Measurements from ENCODE around the gene SAMD9L.

SAMD9L gene

DNA sequence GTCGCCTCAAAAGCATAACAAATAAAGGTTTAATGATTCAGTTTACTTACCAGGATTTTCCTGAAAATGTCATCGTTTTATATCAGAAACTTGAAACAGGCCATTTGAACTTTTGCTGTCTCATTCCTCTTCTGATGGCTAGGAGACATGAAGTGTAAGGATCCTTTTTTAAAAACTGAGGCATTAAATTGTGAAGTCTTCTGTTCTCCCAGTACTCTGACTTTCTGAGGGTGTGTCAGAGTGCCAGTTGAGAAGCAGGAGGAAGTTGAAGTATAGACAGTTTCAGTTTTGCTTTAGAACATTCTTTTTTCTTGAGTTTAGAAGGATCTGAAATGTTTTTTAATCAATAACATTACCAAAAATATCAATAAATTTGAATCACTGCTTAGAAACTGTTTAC is at the start of gene SAMD9L:
Gene SAMD9L (minus strand): TSS at position 242 of the 400 bp plus-strand sequence. CDS start 12,414 bp downstream, outside the sequence.
- peak; percentile 6 for DNase-seq

- DNase-seq, result no peak
Observed at GRCh38 chr7:93196336-93196735, 48.2 kb upstream of the SAMD9L start.

- DNase-seq, result no peak
Observed at GRCh38 chr7:93194386-93194785, 46.2 kb upstream of the SAMD9L start.

DNA sequence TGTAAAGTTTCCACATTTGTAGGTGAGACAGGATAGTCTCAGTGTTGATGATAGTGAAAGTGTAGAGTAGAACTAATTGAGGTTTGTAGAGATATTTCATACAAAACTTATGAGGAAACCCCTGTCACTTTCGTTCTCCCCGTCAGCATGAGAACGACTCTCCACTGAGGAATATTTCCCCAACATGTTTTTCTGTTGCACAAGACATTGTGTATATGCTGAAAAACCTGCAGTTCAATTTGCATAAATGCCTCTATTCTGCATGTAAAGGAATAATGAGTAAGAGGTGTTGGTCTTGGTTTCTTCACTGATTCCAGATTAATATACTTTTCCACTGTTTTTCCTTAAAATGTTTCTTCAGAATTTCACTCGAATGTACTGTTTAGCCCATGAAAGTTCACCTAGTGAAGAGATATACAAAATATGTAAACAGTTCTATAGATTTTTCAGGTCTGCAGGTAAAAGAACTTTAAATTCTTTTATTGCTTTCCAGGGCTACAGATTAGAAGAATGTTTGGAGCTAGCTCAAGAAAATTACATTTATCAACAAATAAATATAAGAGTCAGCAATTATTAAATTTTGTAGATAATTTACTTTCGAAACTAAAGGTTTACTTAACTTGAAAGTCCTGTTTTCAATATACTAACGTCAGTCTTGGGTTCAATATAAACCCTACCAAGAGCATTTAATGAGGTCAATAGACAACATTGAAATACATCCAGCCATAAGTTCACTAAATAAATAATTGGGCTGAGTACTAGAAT is 40.9 kb upstream of the SAMD9L start:
- no peak for DNase-seq

- DNase-seq, result peak; percentile 21
Observed at GRCh38 chr7:93185303-93186027, 37.3 kb upstream of the SAMD9L start.

DNA sequence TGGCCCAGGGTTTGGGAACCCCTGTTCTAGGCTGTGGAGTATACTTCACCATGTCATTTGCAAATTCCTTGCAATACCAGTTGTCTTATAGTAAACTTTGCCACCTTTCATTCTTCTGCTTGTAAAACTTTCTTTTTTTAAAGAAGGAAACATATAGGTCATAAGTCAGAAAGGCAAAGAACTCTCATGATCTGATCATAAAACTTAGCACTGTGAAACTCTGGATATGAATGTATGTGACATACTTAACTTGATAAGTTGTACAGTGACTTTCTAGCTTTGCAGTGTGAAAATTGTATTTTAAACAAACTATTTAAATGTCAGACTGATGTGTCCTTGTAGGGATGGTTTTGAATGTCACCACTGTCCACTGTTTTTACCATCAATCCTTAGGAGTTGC is 31.0 kb upstream of the SAMD9L start:
- no peak for DNase-seq

DNA sequence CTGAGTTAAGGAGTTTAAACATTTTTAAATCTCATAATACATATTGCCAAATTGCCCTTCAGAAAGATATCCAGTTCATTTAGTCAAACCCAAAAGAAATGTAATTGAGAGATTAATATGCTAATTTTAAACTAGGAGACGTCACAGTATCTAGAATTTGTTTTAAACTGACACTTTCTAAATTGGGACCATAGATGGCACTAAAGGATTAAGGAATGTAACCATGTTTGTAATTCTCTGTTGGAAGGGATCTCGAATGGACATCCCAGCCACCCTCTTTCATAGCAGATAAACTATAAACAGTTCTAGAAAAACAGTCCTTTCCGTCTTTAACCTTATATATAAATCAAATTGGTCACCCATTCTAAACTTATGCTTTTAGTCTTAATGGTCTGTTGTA is 30.0 kb upstream of the SAMD9L start:
- DNase-seq, result no peak

GRCh38 chr7:93176992-93177580 is 28.9 kb upstream of the SAMD9L start:
- no peak for DNase-seq

DNA sequence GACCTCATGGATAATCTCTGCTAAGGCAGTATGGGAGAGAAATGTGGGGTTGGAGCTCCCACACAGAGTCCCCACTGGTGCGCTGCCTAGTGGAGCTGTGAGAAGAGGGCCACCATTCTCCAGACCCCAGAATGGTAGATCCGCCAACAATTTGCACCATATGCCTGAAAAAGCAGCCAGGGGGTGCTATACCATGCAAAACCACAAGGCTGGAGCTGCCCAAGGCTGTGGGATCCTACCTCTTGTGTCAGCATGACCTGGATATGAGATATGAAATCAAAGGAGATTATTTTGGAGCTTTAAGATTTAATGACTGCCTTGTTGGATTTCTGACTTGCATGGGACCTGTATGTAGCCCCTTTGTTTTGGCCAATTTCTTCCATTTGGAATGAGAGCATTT is 27.0 kb upstream of the SAMD9L start:
- DNase-seq, result no peak

DNA sequence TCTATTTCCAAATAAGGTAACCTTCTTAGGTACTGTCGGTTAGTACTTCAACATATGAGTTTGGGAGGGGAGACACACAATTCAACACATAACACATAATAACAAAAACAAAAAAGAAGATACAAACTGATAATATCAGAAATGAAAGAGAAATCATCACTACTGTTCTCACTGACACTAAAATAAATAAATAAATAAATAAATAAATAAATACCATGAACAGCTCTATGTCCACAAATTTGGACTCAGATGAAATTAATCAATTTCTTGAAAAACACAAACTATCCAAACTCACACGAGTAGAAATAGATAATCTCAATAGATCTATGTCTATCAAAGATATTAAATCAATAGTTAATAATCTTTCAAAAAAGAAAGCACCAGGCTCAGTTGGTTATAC is 24.5 kb upstream of the SAMD9L start:
- DNase-seq, result no peak

DNA sequence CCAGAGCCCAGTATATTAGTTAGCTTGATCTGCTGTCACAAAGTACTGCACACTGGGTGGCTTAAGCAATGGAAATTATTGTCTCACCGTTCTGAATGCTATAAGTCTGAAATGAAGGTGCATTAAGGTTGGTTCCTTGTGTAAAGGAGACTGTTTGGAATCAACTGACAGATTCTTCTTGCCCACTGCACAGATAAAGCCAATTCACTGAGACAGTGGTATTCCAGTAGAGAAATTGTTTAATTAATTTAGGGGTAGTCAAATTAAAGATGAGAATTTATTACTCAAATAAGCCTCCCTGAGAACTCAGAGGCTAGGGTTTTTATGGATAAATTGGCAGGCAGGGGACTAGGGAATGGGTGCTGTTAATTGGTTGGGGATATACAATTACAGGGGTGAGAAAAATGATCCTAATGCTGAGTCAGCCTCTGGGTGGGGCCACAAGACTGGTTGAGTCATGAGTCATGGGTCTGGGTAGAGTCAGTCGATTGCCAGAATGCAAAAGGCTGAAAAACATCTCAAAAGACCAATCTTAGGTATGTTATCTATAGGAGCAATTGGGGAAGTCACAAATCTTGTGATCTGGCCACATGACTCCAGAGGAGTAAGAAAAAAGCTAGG is 23.5 kb upstream of the SAMD9L start:
- no peak for DNase-seq

DNA sequence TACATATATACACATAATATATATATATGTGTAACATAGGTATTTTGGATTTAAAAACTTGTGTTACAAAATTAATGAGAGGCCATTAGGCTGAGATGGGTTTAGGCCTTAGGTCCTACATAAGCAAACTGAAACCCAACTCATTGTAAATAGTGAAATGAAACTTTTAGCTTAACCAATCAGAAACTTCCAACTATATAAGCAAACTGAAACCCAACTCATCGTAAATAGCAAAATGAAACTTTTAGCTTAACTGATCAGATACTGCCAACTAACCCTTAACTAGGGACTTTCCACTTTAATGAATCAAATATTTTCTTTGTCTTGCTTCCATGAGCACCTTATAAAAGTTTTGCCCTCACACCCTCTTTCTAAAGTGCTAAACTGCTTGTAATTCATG is 17.3 kb upstream of the SAMD9L start:
- no peak for DNase-seq

DNA sequence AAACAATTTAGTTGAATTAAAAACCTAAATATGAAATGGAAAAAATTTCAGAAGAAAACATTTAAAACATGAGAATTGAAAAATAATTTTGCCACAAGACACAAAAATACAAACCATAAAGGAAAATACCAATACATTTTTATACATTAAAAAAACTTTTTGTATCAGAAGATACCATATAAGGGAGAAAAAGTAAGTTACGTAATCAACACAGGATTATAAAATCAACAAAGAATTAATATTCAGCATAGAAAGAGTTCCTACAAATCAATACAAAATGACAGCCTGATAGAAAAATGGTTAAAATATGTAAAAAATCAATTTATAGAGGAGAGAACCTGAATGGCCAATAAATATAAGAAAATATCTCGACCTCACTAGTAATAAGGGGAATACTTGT is 16.6 kb upstream of the SAMD9L start:
- DNase-seq, result no peak

- no peak for DNase-seq
Observed at GRCh38 chr7:93161181-93161762, 13.1 kb upstream of the SAMD9L start.

- DNase-seq, result no peak
Observed at GRCh38 chr7:93160410-93160809, 12.2 kb upstream of the SAMD9L start.

DNA sequence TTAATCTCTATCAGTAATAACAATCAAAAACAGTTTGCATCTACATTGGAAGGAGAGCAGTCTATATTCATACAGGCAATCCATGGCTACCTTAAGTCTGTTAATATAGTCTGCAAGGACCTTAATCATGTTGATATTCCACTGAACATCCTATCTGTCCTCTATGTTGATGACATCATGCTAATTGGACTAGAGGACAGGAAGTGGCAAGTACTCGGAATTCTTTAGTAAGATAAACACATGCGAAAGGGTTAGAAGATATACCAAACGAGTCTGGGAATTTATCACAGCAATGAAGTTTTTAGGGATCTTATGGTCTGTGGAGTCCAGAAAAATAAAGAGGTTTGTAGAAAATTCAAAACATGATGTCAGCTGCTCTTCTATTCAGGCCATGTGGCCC is 11.3 kb upstream of the SAMD9L start:
- no peak for DNase-seq

DNA sequence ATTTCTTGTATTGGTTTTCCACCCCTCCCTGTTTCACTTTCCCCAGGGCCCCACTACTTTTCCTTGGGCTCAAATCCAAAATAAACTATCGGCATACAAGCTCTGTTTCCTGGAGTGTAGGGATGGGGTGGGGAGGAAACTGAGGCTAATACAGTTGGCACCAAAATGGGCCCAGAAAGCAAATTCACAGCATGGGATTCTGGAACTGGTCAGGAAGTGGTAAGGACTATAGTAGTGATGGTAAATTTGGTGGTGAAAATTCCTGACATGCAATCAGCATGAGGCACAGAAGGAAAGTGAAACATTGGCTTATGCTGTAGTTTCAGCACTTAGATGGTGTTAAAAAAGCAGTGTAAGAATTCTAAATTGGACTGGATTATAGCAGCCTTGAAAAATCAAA is 8.7 kb upstream of the SAMD9L start:
- DNase-seq, result no peak

GRCh38 chr7:93150200-93150835 is 2.1 kb upstream of the SAMD9L start:
- no peak for DNase-seq

DNA sequence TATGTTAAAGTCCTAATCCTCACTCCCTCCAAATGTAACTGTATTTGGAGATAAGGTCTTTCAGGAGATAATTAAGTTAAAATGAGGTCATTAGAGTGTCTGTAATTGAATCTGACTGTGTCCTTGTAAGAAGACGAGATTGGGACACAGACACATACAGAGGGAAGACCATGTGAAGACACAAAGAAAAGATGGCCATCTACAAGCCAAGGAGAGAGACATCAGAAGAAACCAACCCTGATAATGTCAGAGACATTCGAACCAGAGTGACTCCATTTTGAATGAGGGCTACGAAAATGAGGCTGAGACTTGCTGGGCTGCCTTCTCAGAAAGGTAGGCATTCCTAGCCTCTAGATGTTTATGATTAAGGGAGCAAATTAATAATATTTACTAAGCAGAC is 542 bp upstream of the SAMD9L start:
- no peak for DNase-seq

- DNase-seq, result peak; percentile 46
Observed at GRCh38 chr7:93147363-93147762, 822 bp downstream of the SAMD9L start.

DNA sequence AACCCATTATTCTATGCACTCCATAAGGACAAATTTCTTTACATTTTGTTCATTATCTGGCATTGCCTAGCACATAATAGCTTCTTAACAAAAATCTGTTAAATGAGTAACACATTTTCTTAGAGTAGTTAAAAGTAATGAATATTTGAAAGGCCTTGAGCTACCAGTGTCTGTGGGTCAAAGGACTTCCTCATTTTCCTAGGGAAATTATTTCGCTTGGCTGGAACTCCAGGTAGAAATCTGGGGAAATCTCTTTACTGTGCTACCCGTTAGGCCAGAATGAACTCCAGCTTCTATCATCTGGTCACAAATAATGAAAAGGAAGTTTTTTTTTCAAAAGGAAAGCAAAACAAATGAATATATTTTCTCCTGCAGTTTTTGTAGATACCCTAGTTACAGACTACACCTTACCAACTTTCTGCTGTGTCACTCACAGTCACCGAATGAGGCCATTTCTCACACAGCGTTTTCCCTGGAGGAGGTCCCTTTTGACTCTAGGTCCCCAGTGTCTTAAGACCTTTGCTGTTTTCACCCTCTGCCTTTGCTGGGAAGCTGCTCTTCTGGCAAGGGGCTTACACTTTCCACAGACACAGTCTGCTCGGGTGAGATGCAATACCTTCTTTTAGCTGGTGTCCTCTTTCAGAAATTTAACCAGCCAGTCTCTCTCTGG is 1.6 kb downstream of the SAMD9L start:
- DNase-seq, result peak; percentile 11

DNA sequence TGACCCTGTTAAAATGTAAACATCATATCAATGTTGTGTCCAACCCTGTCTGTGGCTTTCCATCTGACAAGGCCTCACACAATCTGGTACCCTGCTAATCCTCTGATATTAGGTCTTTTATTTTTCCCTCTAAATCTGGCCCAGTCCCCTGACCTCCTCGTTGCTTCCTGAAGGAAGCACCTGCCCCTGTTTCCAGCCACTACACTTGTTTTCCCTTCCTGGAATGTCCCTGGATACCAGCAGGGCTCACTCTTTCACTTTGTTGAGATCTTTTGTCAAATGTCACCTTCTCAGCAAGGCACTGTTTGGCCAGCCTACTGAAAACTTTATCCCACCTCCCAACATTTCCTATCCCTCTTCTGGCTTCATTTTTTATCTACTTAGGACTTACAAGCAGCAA is 2.1 kb downstream of the SAMD9L start:
- DNase-seq, result no peak
